ENCODE data around the gene THAP7.

The THAP7 gene

DNA sequence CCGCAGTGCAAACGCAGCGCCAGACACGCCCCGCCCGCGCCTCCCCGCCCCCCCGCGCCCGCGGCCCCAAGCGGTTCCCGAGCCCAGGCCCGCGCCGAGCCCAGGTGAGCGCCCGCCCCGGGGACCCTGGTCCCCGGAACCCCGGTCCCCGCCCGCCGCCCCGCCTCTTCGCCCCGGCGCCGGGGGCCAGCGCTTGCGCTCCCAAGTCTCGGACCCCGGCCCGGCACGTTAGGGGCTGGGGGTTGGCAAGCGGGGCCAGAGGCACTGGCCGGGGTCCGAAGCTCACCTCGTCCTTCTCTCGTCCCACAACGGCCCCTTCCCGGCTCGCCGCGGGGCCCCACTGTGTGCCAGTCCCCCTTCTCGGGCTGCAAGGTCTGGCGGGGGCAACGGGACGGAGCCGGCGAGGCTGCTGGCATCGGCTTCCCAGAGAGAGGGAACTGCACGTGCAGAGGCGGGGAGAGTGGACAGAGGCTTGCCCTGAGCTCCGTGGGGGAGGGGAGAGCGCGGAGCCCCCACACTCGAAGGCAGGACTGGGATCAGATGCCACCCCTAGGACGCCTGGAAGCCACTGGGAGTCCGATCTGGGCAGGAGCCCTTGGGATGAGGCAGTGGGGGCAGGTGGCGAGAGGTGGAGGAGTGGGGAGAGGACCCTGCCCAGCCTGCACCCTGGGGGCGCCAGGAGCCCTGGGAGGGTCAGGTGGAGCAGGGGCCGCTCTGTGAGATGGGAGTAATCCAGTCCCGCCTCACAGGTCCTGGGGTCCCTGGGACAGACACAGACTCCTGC lies 36.6 kb downstream of the THAP7 start:
- DNase-seq (ENCODE audit: low read depth in 1 of 2, low spot score in 1 of 2), result no peak

DNA sequence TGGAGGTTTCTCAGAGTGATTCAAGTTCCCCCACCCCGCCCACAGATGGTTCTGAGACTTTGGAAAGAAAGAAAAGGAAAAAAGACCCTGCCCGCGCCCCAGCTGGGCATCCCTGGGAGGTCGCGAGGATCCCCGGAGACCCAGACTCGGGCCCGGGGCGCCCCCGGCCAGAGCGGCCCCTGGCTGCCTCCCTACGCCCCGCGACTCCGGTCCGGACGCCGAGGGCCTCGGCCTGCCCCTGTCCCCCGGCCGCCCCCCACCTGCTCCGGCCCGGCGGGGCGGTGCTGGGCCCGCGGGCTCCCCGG lies 37.2 kb downstream of the THAP7 start:
- no peak for DNase-seq (ENCODE audit: low read depth in 1 of 2, low spot score in 1 of 2)

- DNase-seq (ENCODE audit: low read depth in 1 of 2, low spot score in 1 of 2), result no peak
Measured at GRCh38 chr22:20964090-20964798, 37.7 kb downstream of the THAP7 start.

DNA sequence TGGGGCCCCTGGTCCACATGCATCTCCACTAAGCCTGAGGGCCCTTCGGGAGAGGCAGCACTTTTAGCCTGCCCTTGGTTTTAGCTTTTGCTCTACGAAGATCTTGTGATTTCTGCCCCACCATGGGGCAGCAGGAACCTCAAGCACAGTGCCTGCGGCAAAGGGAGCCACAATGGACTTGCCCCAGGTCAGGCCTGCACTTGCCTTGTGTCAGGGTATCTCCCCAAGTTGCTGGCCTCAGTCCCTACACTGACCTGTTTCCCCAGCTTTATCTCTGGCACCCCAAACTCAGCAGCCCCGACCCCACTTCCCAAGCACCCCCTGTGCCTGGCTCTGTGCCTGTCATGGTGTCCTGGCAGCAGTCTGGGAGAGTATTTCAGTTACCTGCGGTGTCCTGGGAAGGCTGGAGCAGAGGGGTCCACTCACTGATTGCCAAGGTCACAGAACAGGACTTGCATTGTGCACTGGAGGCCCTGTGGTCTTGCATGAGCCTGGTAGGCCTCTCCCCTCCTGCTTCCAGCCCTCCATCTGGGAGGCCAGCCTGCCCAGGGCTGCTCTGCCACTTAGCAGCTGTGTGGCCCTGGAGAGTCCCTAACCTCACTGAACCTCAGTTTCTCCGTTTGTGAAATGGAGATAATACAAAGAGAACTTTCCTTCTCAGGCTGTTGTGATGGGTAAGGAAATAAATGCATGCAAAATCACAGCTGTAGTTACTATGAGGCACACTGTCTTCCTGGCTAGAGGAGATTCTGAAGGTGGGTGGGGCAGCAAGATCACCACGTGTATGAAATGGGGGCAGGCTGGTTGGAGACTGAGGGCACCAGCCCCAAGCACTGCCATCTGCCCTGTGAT lies 38.5 kb downstream of the THAP7 start:
- DNase-seq (ENCODE audit: low read depth in 1 of 2, low spot score in 1 of 2), result no peak

- DNase-seq (ENCODE audit: low read depth in 1 of 2, low spot score in 1 of 2), result no peak
Measured at GRCh38 chr22:20962491-20962945, 39.4 kb downstream of the THAP7 start.

GRCh38 chr22:20960609-20961008 lies 41.3 kb downstream of the THAP7 start:
- no peak for DNase-seq (ENCODE audit: low read depth in 1 of 2, low spot score in 1 of 2)

DNA sequence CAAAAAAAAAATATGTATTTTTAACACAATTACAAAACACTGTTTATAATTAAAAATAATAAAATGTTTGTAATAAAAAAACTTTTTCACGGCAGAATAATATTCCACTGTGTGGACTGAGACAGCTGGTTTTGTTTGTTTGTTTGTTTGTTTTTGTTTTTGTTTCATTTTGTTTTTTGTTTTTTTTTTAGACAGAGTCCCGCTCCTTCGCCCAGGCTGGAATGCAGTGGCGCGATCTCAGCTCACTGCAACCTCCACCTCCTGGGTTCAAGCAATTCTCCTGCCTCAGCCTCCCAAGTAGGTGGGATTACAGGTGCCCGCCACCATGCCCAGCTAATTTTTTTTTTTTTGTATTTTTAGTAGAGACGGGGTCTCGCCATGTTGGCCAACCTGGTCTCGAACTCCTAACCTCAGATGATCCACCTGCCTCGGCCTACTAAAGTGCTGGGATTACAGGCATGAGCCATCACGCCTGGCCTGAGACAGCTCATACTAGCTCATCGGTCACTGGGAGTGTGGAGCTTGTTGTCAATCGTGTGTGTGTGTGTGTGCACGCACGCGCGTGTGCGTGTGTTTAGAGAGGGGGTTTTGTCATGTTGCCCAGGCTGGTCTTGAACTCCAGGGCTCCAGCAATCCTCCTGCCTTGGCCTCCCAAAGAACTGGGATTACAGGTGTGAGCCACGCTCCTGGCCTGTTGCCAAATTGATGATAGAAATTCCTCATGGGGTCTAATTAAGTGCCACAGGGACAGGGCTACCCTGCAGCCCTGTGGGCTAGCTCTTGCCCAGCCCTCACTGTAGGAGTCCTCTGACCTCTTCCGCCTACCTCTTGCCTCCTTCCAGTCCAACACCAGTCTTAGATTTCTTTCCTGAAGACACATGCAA lies 42.1 kb downstream of the THAP7 start:
- no peak for DNase-seq (ENCODE audit: low read depth in 1 of 2, low spot score in 1 of 2)

GRCh38 chr22:20957683-20958431 lies 44.1 kb downstream of the THAP7 start:
- no peak for DNase-seq (ENCODE audit: low read depth in 1 of 2, low spot score in 1 of 2)

DNA sequence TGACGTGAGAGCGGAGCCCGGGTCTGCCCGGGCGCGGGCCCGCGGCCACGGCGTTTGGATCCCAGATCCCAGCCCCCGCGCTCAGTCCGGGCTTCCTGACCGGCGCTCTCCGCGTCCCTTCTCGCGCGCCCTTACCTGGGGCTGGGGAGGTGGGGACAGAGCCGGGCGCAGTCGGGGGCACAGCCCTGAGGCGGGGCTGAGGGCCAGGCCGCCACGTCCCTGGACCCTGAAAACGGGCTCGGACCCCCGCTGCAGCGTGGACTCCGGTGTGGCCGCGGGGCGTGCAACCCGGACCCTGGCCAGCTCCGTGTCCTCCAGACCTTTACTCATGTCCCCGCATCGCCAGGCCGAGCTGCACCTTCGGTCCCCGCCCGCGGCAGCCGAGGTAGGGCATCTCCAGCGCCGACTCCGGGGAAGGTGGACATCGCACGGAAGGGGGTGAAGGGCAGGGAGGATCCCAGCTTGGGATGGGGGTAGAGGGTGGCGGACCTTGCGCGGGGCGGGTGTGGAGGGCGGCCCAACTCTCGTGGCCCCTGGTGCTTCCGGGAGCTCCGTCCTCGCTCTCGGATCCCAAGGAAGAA lies 44.7 kb downstream of the THAP7 start:
- no peak for DNase-seq (ENCODE audit: low read depth in 1 of 2, low spot score in 1 of 2)

DNA sequence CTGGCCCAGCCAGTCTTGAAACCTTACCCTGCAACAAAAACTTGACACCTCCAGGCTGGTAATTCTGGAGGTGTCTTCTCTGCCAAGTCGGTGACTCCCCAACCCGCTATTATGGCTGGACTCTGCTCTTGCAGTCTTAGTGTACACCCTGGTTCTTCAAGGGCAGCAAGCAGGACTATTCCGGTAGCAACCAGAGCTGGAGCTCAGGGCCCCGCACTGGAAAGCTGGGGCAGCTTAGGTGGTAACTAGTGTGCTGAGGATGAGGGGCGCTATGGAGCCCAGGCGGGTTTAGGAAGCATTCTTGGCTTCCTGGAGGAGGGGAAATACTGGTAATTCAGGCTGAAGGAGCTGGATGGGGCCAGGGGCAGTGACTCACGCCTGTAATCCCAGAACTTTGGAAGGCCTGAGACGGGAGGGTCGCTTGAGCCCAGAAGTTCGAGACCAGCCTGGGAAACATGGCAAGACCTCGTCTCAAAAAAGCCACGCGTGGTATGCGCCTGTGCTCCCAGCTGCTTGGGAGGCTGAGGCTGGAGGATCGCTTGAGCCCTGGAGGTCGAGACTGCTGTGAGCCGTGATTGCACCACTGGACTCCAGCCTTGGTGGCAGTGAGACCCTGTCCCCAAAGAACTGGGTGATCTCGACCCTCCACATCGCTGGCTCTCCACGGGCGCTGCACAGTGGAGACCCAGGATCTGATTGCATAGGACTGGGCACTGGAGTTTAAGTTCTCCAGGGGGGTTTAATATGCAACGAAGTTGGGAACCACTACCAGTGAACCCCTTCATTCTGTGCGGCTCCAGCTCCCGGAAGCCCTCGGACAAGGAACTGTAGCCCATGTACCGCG lies 45.4 kb downstream of the THAP7 start:
- DNase-seq (ENCODE audit: low read depth in 1 of 2, low spot score in 1 of 2), result no peak

DNA sequence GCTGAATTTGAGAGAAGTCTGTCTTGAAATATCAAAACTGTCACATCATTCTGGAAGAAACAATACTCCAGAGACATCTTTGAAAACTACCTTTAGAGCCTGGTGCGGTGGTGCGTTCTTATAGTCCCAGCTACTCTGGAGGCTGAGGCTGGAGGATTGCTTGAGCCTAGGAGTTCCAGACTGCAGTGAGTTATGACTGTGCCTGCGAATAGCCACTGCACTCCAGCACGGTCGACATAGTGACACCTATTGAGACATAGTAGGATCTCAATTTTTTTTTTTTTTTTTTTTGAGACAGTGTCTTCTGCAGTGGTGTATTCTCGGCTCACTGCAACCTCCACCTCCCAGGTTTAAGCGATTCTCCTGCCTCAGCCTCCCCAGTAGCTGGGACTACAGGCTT lies 46.4 kb downstream of the THAP7 start:
- no peak for DNase-seq (ENCODE audit: low read depth in 1 of 2, low spot score in 1 of 2)

GRCh38 chr22:20953668-20954500 lies 48.0 kb downstream of the THAP7 start:
- DNase-seq (ENCODE audit: low read depth in 1 of 2, low spot score in 1 of 2), result no peak

GRCh38 chr22:20953342-20953608 lies 48.6 kb downstream of the THAP7 start:
- DNase-seq (ENCODE audit: low read depth in 1 of 2, low spot score in 1 of 2), result no peak

DNA sequence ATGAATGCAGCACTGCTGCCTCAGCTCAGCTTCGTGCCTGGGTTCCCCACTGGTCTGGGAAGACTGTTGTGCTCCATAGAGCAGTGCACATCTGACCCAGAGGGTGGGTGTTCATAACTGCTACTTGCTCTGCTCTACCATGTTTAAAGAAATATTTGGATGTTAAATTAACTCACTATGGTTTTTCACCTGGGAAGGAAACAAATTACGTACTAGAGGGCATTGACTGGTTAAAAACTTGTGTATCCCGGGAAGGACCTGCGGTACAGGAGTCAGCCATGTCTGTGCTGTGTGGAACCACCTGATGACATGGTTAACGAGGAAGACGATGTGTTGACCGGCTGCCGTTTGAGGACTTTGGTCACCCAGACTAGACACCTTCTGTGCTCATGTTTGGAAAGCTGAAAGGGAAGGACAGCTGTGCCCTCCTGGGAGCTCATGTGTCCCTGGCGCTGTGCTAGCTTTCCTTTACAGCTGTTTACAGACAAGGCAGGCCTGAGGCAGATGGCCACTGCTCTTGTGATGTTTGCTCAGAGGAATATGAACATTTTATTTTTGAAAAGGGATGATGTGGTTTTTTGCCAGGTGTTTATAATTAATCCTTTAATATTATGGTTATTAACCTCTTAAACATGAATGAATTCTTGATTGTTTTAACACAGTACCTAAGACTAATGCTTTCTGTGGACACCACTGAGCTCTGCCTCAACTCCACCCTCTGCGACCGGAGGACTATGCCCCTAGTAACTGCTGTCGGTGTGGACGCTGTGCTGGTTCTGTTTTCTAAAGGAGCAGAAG lies 49.2 kb downstream of the THAP7 start:
- no peak for DNase-seq (ENCODE audit: low read depth in 1 of 2, low spot score in 1 of 2)

DNA sequence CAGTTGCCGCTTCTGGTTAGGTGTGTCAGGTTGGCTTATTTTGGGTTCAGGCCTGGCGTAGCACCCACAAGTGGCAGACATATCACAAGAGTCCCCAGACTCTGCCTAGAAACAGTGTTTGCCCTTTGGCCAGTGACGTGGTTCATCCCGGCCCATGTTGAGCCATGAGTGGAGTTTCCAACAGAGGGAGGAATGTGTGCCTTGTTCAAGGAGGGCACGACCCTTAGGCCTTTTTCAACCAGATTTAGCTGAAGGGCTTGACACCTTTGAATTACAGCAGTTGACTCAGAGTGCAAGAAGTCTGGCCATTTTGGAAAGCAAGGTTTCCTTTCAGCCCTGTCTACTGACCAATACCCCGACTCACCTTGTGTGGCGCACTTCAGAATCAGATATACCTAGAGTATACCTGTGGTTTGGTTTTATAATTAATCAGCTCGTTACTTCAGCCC lies 50.0 kb downstream of the THAP7 start:
- DNase-seq (ENCODE audit: low read depth in 1 of 2, low spot score in 1 of 2), result no peak

DNA sequence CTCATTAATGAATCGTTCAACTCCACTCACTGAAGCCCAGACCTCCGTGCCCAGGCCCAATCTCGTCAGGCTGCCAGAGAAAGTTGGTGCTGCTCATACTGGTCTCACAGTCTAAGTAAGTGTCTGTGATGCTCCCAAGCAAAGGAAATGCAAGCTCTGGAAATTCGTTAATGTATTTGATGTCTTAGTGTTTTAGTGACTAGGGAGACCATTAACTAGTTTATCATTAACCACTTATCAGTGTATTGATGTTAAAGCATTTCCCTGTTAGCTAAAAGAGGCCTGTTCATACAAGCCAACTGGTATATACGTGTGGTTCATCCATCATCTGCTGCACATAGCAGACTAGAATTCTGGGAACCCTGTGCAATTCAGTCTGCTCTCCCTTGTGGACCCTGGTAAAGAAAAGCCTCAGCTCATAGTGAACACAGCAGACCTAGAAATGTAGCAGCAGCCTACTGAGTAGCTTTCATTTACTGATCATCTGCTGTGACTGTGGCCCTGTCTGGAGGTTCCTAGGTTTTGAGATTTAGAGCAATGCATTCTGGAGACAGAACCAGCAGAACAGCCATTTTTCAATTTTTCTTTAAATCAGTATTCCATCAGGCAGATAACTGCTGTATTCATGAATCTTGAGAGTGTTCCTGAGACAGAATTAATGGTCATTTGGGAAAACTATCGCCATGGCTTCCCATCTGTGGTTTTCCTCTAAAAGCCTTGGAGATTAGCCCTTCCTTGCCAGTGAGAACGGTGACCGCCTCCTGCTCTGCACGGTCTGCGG lies 50.6 kb downstream of the THAP7 start:
- no peak for DNase-seq (ENCODE audit: low read depth in 1 of 2, low spot score in 1 of 2)

Measured in stimulated activated CD4-positive, alpha-beta T cell treated with anti-CD3 and anti-CD28 coated beads, Interleukin-15, amount 100 ng/mL, for 1 hour (primary cell).